Activated gamma-delta T cell treated with Interleukin-2 at 50 U/mL for 16 hours (primary cell): ENCODE data around the gene GLP1R.

Experiments
- DNase-seq: peaks from one replicate; pipeline ENCODE4 v3.0.0-alpha.2; 2020

Gene GLP1R

DNA sequence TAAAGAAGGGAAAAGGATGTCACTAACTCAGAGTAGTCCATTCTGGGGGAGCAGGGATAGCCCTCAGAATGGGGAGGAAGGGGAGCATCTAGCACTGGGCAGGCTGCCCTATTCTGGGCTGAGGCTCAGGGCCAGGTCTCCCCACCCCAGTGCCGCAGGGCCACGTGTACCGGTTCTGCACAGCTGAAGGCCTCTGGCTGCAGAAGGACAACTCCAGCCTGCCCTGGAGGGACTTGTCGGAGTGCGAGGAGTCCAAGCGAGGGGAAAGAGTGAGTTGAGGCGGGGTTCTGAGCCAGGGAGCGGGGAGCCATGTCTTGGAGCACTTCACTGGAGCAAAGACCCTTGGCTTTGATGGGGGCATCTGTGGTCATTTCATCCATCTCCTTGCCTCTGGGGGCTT is 17.0 kb downstream of the GLP1R start:
- DNase-seq: no peak

DNA sequence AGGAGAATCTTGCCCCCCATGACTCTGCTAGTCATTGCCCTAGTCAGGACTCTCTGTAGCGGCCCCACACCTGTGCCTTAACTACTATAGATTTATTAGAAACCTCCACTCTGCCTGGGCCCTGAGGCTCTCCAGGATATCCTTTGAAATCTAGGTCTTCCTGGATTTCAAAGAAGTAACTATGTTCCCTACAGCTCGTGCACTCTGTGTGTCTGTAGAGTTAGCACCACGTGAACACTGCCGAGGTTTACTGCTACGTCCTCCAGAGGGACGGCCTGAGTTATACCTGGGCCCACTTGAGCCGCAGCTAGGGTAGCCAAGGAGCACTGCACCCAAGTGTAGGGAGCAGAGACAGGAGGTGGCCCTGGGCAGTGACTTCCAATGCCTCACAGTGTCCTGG is 19.8 kb downstream of the GLP1R start:
- DNase-seq: no peak

DNA sequence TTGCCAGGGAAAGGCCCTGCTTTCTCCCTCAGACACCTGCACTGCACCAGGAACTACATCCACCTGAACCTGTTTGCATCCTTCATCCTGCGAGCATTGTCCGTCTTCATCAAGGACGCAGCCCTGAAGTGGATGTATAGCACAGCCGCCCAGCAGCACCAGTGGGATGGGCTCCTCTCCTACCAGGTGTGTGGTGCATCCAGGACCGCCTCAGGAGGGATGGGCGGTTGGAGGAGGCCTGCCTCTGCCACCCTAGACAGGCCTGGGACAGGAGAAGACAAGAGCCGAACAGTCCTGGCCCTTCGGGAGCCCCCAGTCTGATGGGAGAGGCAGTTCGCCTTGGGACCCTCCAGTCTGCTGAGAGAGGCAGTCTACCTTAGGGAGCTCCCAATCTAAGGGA is 24.2 kb downstream of the GLP1R start:
- DNase-seq: no peak

GRCh38 chr6:39073471-39074355 is 25.1 kb downstream of the GLP1R start:
- DNase-seq: no peak

DNA sequence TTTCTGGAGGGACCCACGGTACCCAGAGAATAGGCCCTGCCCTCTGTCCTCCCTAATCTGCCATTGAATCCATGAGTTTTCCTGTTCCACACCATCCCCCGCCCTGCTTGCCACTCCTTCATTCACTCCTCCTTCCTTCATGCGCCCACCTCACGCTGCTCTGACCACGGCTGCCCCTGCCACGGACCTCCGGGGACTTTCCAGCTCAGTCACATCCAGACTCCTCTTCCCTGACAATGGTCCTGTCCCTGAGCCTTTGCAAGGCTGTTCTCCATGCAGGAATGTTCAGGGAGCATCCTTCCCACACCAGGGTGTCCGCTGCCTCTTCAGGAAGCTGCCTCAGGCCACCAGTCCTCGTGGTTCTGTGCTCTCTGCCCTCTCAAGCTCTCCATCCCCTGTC is 25.9 kb downstream of the GLP1R start:
- DNase-seq: no peak

- no peak for DNase-seq
These were observed 26.6 kb downstream of the GLP1R start for GRCh38 chr6:39075010-39075686.

DNA sequence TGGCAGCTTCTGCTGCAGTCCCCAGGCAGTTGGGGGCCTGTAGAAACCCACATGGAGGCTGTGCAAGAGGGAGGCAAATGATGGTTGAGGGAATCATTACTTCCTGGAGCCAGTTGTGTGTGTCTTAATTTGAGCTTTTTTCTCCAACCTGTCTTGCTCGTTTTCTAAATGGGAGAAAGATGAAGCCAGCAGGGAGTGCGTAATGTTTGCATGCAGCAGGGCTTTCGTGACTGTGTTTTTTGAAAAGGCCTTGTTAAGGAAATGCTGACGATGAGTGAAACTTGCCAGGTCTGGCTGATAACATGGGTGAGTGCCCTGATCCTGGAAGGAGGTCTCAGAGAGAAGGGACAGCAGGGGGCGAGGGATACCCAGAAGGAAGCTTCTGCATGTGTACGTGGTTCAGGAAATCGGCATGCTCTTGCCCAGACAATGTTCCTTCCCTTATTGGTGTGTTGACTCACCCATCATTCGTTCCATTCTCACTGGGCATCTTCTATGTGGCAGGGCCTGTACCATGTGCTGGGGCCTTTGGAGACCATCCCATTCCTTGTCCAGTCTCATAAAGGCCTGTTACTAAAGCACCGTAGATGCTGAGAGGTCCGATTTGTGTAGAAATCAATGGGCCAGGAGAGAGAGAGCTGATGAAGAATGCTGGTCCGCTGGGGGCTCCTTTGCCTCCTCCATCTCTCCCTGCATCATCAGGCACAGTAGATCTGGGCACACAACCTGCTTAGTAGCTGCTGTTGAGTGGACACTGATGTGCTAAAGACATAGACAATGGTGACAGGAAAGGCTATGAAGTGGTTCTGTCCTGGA is 27.4 kb downstream of the GLP1R start:
- no peak for DNase-seq

- DNase-seq: no peak
These were observed 28.3 kb downstream of the GLP1R start for GRCh38 chr6:39076623-39077535.

GRCh38 chr6:39077882-39078594 is 29.5 kb downstream of the GLP1R start:
- DNase-seq: no peak

DNA sequence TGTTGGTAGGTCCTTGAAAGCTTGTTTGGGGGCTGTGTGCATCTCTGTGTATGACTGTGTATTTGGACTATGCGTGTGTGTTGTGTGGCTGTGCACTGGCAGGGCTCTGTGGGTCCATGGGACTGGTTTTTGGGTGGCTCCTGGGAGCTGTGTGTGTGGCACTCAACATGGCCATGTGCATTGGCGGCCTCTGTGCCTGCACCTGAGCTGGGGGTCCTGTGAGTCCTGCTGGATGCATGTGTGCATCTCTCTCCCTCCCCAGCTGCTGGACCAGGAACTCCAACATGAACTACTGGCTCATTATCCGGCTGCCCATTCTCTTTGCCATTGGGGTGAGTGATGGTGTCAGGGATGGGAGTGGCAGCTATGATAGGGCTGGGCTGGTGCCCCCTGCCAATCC is 30.1 kb downstream of the GLP1R start:
- DNase-seq: no peak

GRCh38 chr6:39079197-39080125 is 30.9 kb downstream of the GLP1R start:
- no peak for DNase-seq

- no peak for DNase-seq
These were observed 31.8 kb downstream of the GLP1R start for GRCh38 chr6:39080246-39080875.

GRCh38 chr6:39082310-39082709 is 33.7 kb downstream of the GLP1R start:
- DNase-seq: no peak

DNA sequence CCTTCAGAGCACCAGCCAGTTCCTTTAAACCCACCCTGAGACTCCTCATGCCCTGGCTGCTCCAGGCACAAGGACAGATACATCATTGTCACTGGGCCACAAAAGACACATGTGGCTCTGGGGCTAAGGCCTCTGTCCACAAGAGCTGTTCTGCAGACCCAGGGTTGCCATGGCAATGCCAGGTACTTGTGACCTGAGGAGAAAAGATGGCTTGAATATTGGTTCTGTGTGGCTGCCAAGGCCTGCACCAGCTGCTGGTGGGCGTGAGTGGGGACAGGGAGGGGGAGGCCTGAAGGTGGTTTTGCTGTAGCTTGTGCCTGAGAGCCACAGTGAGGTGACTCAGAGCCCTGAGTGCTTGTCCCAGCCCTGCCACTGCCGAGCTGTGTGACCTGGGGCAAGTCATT is 34.7 kb downstream of the GLP1R start:
- DNase-seq: no peak

- no peak for DNase-seq
These were observed 35.9 kb downstream of the GLP1R start for GRCh38 chr6:39084506-39084905.

DNA sequence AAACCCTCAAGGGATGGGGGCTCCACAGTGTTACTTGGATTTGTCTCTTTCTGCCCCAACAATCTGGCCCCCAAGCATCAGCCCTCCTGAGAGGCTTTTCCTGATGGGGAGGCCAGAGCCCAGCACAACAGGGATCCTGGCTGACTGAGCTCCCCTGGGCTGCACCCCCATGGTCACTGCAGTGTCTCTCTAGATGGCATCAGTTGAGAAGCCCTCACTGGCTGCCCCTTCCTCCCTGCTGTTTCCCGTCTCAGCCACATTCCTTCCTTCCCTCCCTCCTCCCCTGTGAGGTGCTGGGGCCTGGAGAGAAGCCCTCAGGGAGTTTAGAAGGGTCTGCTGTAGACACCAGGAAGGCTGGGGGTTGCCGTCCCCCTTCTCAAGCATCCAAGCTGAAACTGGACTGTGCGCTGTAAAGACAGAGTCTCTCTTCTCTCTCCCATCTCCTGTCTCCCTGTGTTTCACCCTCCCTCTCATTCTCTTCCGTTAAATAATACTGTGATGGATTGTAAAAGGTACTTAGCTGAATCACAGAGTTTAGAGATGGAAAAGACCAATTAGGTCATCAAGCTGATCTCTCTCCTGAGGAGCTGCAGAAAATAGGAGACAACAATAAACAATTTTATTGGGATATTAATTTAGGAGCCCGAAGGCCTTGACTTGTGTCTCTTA is 36.7 kb downstream of the GLP1R start:
- no peak for DNase-seq

DNA sequence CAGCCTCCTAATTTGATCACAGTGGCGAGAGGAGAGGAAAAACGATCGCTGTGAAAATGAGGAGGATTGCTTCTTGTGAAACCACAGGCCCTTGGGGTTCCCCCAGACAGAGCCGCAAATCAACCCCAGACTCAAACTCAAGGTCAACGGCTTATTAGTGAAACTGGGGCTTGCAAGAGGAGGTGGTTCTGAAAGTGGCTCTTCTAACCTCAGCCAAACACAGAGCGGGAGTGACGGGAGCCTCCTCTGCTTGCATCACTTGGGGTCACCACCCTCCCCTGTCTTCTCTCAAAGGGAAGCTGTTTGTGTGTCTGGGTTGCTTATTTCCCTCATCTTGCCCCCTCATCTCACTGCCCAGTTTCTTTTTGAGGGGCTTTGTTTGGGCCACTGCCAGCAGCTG is 37.7 kb downstream of the GLP1R start:
- no peak for DNase-seq

- no peak for DNase-seq
These were observed 38.1 kb downstream of the GLP1R start for GRCh38 chr6:39086711-39087110.

- DNase-seq: no peak
These were observed 38.6 kb downstream of the GLP1R start for GRCh38 chr6:39087197-39087596.

GRCh38 chr6:39088331-39088730 is 39.8 kb downstream of the GLP1R start:
- no peak for DNase-seq
